Endothelial cell (in vitro differentiated cells): ENCODE data around the gene PIK3CD. TPM values are rescaled to one million over a fixed set of nuclear protein-coding genes. Genes with fewer than 3 reads are reported as not detected.

Experiments used
- DNase-seq: peaks from one replicate; pipeline ENCODE4 v3.0.0; 2021; ENCODE audit warnings: low spot score
- H3K27ac Mint-ChIP-seq: one replicate; pipeline ENCODE4 v1.8.0; 2021; ENCODE audit warnings: mixed read lengths, inconsistent platforms; ENCODE audit not compliant: unreplicated experiment
- H3K27me3 Mint-ChIP-seq: one replicate; pipeline ENCODE4 v1.8.0; 2021; ENCODE audit warnings: mild to moderate bottlenecking, moderate library complexity, mixed read lengths, inconsistent platforms; ENCODE audit not compliant: unreplicated experiment
- H3K36me3 Mint-ChIP-seq: one replicate; pipeline ENCODE4 v1.8.0; 2021; ENCODE audit warnings: mild to moderate bottlenecking, low read depth, mixed read lengths, inconsistent platforms; ENCODE audit not compliant: unreplicated experiment
- H3K4me1 Mint-ChIP-seq: one replicate; pipeline ENCODE4 v1.8.0; 2021; ENCODE audit warnings: mild to moderate bottlenecking, mixed read lengths, inconsistent platforms; ENCODE audit not compliant: unreplicated experiment
- H3K4me3 Mint-ChIP-seq: one replicate; pipeline ENCODE4 v1.8.0; 2021; ENCODE audit warnings: mild to moderate bottlenecking, mixed read lengths, inconsistent platforms; ENCODE audit not compliant: unreplicated experiment
- H3K9me3 Mint-ChIP-seq: one replicate; pipeline ENCODE4 v1.8.0; 2021; ENCODE audit warnings: mixed read lengths, inconsistent platforms; ENCODE audit not compliant: unreplicated experiment
- CTCF ChIP-seq: fragments of 200-600 bp; sonication (generic); IDR thresholded peaks from one replicate; pipeline ENCODE4 v1.5.0; 2021; ENCODE audit warnings: antibody characterized with exemption; ENCODE audit not compliant: unreplicated experiment
- long read RNA-seq: library from polyadenylated mRNA; unstranded; transcript quantifications from one replicate; pipeline ENCODE4 v2.0.0, GENCODE V29; 2020; ENCODE audit not compliant: unreplicated experiment
- total RNA-seq: library from RNA; stranded (reverse); fragmentation: NEBNext Ultra II Directional; extraction: Animal tissue kit (Norgen Biotek cat#: 25700); gene quantifications from one replicate; pipeline ENCODE4 v1.2.1, GENCODE V29; 2021; ENCODE audit not compliant: unreplicated experiment

The PIK3CD gene
- 30.3 TPM for total RNA-seq
- long read RNA-seq = 0 reads

- TF ChIP-seq CTCF = no peak
- Mint-ChIP-seq H3K9me3 (no peaks in the 10 kb centered on the region), H3K36me3 (no peaks in the 10 kb centered on the region), H3K4me3 (peak within 1 kb of the TSS; percentile 83), H3K4me1 (peaks cover 2% of the 10 kb centered on the region), H3K27ac (no peak within 1 kb of the TSS), H3K27me3 (peaks cover 6% of the 10 kb centered on the region)
- peak; percentile 54 for DNase-seq
These were observed at the start of gene PIK3CD for GRCh38 chr1:9651565-9652378. Gene PIK3CD (plus strand): TSS chr1:9651731. CDS start chr1:9710456, 58,725 bp downstream.

- Mint-ChIP-seq H3K4me1 (no peaks in the 10 kb centered on the region), H3K36me3 (peaks cover 4% of the 10 kb centered on the region), H3K4me3 (no peak overlapping the region), H3K27ac (no peak overlapping the region), H3K9me3 (no peaks in the 10 kb centered on the region), H3K27me3 (peaks cover 5% of the 10 kb centered on the region)
- TF ChIP-seq CTCF = no peak
- no peak for DNase-seq
These were observed 49.4 kb upstream of the PIK3CD start for GRCh38 chr1:9601942-9602793.

- no peak for DNase-seq
- Mint-ChIP-seq H3K36me3 (peaks cover 4% of the 10 kb centered on the region), H3K4me1 (no peaks in the 10 kb centered on the region), H3K9me3 (no peaks in the 10 kb centered on the region), H3K4me3 (no peak overlapping the region), H3K27ac (no peak overlapping the region), H3K27me3 (peaks cover 5% of the 10 kb centered on the region)
- no peak for TF ChIP-seq CTCF
These were observed 48.8 kb upstream of the PIK3CD start for GRCh38 chr1:9602794-9603167.

GRCh38 chr1:9603307-9603706 is 48.2 kb upstream of the PIK3CD start:
- H3K4me3 Mint-ChIP-seq = no peak overlapping the region
- H3K9me3 Mint-ChIP-seq = no peaks in the 10 kb centered on the region
- no peaks in the 10 kb centered on the region for H3K4me1 Mint-ChIP-seq
- no peak overlapping the region for H3K27ac Mint-ChIP-seq
- peaks cover 4% of the 10 kb centered on the region for H3K36me3 Mint-ChIP-seq
- no peak for TF ChIP-seq CTCF
- peaks cover 5% of the 10 kb centered on the region for H3K27me3 Mint-ChIP-seq
- DNase-seq = no peak
